NCI-H524 treated with DMSO at 0.1 percent for 48 hours (cell line): ENCODE measurements around the gene PIGW.
A peak's percentile ranks its signal among the peaks of the same experiment; 100 is the strongest.
"Not testable (repeated sequence)": the region's sequence is repeated elsewhere in the genome, so short reads cannot be mapped to it uniquely, and the experiment has no call there.

Experiments
- DNase-seq: peaks from one replicate; lab custom pipeline; 2025; lab: John Stamatoyannopoulos, UW

PIGW gene

DNA sequence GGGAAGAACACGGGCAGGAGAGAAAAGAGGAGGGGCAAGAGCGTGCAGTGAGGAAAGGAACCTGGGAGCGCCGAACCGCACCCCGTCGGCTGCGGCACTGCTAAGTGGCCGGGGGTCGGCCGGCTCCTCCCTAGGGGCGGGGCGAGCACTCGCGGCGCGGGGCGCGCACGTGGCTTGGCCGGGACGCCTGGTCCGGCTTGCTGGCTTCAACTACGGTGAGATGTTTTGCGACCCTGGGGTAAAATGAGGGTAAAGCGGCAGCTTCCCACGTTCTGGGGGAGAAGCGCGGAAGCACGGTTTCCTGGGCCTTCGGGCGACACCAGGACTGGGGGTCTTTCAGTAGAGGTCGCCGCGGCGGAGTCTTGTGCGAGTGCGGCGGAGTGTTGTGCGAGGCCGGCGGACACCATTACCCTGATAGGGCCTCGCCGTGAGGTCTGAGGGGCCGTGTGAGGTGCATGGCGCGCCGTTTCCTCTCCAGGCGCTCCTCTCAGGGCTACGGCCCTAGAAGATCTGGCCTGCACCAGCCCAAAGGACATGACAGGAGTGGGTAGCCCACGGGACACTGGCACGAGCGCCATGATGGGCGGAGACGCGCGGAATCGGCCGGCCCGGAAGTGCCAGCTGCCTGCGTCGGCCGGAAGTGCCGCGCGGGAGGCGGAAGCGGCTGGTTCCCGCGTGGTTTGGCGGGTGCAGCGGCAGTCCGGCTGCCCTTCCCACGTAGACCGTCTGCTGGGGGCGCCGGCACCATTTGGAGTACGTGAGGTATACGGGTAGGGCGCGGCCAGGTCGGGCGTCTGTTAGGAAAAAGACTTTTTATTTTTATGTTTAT lies at the start of gene PIGW, which contains the start of gene MYO19:
TSS of gene PIGW (plus strand) at position 148 of the 829 bp plus-strand sequence. CDS start 2,115 bp downstream, outside the sequence.
TSS of gene MYO19 (minus strand) at position 29 of the 829 bp plus-strand sequence. CDS start 2,330 bp downstream, outside the sequence.
- DNase-seq: peak; percentile 65

GRCh38 chr17:36485027-36485426 lies 49.8 kb upstream of the PIGW start:
- DNase-seq: no peak

DNA sequence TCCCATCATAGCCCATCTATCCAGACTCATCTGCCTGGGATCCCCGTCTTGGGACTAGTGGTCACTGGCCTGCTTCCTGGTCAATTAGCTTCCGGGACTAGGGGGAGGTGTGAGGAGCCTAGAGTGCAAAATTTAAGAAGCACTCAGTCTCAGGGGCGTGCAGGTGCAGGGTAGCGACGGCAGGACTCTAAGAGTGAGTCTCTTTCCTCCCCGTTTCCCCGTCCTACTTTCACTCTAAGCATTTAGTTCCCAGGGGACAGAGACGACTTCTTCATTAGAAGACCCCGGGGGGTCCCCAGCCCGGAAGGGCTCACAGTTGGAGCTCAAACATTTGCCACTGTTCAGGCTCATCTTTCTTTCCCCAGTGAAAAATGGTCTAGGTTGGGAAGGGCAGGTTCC lies 49.0 kb upstream of the PIGW start:
- DNase-seq: no peak

GRCh38 chr17:36486204-36487194 lies 48.3 kb upstream of the PIGW start, which contains the start of gene ZNHIT3:
Gene ZNHIT3, plus strand, starts transcription at chr17:36486681. Its CDS starts 19 bp downstream, at chr17:36486700.
- peak; percentile 84 for DNase-seq

GRCh38 chr17:36493956-36494355 lies 40.8 kb upstream of the PIGW start:
- DNase-seq: no peak

DNA sequence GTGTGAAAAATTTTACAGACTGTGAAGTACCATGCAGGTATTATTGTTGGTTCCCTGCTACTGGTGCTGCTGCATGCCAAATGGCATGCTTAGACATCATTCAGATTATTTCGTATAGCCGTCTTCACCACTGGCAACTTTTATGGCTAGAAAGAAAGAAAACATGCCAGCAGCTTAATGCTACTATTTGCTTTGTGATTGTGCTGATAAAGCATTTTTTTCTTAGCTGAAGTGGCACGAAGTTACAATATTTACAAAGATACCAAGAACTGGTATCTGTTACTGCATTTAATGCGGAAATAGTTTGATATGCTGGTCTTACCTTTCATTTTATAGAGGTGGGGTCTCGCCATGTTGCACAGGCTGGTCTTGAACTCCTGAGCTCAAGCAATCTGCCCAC lies 40.1 kb upstream of the PIGW start:
- DNase-seq: no peak

- no peak for DNase-seq
Observed at GRCh38 chr17:36495076-36495578, 39.7 kb upstream of the PIGW start.

DNA sequence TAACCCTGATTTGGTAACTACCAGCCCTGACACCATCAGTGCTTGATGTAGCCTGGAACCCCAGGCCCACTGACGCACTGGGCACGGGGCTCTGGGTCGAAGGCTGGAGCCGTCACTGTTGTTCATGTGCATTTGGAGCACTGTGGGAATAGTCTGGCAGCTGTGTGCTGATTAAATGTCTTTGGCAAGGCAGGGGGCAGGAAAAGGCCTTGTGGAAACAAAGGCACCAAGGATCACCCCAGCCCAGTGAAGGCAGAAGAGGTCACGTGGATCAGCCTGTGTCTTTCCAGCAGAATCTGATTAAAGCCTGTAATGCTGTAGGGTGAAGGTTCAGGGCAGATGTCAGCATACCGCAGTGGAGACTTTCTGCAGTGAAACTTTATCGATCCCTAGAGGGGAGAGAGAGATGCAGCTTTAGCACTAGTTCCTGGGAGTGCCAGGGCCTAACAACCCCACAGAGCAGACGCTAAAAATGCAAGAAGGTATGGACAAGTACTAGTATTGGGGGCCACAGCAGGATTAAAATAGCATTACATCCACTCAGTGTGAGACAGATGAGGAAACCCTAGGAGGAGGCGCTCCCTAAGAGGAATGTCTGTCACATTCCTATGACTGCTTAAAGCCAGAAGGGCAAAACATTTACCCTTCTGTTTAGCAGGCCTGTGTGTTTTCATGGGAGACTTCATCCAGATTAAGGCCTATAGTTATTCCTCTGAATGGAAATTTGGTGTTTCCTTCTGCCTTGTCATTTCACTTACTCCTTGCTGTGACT lies 38.6 kb upstream of the PIGW start:
- DNase-seq: no peak

DNA sequence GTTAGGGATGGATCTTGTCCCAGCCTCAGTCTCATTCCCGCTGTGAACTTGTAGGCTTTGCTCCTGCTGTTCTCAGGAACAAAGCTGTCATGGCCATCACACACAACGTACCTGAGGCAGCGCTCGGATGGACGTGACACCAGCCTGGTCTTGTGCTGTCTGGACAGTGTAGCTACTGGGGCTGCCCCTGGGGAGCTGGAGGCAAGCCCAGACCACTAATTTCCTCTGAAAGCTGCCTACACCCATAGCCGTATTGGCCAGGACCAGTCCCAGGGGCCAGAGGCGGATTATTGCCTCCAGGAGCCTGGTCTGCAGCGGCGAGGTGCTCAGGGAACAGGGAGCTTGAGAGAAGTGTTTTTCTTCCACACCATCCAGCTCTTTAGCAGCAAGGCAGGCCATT lies 36.6 kb upstream of the PIGW start:
- no peak for DNase-seq

DNA sequence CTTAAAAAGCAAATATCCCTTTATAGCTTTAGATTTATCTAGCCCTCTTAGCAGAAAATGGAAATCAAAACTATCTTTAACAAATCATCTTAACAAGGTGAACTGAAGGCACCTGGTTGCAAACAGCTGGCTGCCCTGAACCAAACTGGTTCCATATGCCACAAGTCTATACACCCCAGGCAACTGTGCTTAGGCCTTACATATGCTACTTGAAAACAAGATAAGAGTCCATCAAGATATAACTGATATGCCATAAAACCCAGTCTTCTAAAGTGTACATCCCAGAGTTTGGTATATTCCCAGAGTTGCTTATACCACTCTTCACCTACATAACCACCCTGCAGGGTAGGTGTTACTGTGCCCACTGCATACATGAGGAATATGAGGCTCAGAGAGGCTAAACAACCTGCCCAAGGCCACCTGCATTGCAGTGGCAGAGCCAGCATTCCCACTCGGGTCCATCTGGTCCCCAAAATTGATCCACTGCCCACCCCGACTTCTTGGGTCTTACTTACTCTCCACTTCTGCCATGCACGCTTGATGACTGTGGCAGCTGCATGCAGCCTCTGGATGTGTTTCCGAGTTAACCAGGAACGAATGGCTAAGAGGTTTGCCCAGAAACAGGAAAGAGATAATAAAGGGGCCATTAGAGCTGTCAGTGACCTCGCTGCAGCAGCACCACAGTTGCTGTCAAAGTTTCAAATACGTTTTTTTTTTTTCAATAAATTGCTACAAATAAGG lies 36.1 kb upstream of the PIGW start:
- DNase-seq: no peak

DNA sequence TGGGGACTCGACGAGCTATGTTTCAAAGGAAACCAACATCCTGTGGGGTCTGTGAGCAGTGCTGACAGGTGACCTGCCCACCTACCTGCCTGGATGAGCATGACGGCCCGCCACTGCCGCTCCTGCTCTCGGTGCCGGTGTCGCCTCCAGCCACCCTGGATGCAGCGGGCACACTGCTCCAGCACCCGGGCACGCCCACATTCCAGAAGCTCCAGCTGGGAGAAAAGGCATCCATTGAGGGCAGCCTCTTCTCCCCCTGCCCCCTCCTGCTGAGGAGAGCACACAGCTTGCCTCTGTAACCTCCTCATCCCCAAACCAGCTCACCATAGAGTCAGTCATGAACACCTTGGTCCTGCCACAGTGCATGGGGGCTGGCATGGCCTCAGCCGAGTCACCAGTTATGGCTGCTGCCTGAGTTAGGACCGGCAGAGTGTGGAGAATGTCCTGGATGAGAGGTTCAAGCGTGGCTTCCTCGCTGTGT lies 34.0 kb upstream of the PIGW start:
- no peak for DNase-seq

GRCh38 chr17:36501351-36501750 lies 33.4 kb upstream of the PIGW start:
- no peak for DNase-seq

- DNase-seq: no peak
Observed at GRCh38 chr17:36501963-36502362, 32.8 kb upstream of the PIGW start.

DNA sequence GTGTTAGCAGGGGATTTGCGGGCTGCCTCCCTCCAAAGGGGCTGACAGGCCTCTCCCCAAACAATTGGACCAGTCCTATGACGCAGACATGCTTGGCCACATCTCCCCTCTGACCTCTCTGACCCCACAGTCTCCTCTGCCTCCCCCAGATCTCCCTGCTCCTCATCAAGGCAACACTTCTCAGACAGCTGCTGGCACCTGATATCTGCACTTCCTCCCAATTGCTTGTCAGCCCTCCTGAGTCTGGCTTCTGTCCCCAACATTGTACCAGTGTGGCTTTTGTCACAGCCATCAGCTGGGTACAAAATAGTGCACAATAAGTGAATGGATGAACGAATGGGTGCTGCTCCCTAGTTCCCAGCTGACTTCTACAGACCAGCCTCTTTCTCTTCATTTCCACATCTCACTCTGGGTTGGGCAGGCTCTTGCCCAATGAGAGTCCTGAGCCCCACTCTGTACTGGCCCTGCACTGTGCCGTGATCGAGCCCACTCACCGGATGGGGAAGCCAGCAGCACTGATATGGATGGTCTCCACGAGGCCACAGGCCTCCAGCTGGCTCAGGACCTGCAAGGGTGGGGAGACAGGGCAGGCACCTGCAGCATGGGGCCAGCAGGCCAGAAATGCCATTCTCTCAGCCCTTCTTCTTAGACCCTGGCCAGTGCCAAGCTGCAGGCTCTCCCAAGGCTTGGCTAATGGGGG lies 31.2 kb upstream of the PIGW start:
- no peak for DNase-seq

DNA sequence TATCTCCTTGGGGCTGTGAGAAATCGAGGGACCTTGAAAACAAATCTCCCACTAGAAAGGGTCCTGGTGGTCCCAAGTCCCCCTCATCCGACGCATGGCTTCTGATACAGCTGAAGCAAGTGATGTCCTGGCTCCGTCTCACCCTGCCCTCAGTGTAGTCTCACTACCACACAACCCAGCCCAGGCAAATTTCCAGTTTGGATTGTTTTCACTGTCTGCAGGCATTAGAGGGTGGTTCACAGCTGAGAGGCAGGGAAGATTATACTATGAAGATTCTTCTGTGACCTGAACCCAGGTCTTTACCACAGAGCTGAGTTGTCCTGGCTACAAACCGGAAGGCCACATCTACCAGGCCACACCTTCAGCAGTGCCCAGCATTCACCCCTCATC lies 30.6 kb upstream of the PIGW start:
- no peak for DNase-seq

- peak; percentile 1 for DNase-seq
Observed at GRCh38 chr17:36505171-36505570, 29.6 kb upstream of the PIGW start.

- DNase-seq: no peak
Observed at GRCh38 chr17:36506249-36506826, 28.4 kb upstream of the PIGW start.

- no peak for DNase-seq
Observed at GRCh38 chr17:36506831-36507230, 28.0 kb upstream of the PIGW start.

GRCh38 chr17:36507266-36507665 lies 27.5 kb upstream of the PIGW start:
- DNase-seq: no peak

GRCh38 chr17:36508439-36508838 lies 26.3 kb upstream of the PIGW start:
- DNase-seq: not testable (repeated sequence)
